Transverse colon (tissue), 3 donors: ENCODE measurements around the gene ADPRS.

Experiments
- EP300 ChIP-seq: sonication (generic); formaldehyde crosslinking; IDR thresholded peaks from one replicate; pipeline ENCODE4 v1.6.1; 2017; ENCODE audit warnings: antibody characterized with exemption, low read depth
- POLR2A ChIP-seq: fragments of 450-650 bp; IDR thresholded peaks from one replicate; pipeline ENCODE4 v1.6.1; 2016; ENCODE audit warnings: antibody characterized with exemption, mild to moderate bottlenecking, moderate library complexity
- TF ChIP-seq, protein P1 (sequence below), 5 experiments: fragments of 200-600 bp in 3 of 5; fragments of 450-650 bp in 2 of 5; sonication (generic) in 3 of 5; IDR thresholded peaks; 1 replicate in 2 of 5; 2 replicates in 3 of 5; pipeline ENCODE4 v1.5.1; 2016 to 2017; ENCODE audit warnings: antibody characterized with exemption in 5 of 5, inconsistent platforms in 3 of 5, mild to moderate bottlenecking in 2 of 5, moderate library complexity in 1 of 5

DNA sequence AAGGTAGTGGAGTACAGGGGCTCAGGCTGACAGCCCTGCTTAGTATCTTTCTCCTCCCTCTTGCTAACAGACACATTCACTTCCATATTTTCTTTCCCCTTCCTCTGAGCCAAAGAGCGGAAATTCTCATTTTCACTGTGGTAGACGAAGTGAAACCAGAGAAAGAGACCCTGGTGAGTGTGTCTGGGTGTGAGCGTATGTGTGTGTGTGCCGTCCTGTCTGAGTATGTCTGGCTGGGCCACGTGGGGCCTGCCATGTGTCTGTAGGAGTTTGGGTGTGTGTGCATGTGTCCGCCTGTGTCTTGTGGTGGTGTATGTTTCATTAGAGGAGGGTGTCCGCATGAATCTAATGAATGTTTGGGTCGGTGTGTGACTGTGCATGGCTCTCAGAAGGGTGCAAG, 34.7 kb downstream of the ADPRS start:
- TF ChIP-seq POLR2A (no peak), EP300 (no peak)
- TF ChIP-seq, protein P1, sequence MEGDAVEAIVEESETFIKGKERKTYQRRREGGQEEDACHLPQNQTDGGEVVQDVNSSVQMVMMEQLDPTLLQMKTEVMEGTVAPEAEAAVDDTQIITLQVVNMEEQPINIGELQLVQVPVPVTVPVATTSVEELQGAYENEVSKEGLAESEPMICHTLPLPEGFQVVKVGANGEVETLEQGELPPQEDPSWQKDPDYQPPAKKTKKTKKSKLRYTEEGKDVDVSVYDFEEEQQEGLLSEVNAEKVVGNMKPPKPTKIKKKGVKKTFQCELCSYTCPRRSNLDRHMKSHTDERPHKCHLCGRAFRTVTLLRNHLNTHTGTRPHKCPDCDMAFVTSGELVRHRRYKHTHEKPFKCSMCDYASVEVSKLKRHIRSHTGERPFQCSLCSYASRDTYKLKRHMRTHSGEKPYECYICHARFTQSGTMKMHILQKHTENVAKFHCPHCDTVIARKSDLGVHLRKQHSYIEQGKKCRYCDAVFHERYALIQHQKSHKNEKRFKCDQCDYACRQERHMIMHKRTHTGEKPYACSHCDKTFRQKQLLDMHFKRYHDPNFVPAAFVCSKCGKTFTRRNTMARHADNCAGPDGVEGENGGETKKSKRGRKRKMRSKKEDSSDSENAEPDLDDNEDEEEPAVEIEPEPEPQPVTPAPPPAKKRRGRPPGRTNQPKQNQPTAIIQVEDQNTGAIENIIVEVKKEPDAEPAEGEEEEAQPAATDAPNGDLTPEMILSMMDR (IDR thresholded peaks at IDR 0.05): no peak
